ENCODE measurements around the gene HLA-DPB1.

DNA sequence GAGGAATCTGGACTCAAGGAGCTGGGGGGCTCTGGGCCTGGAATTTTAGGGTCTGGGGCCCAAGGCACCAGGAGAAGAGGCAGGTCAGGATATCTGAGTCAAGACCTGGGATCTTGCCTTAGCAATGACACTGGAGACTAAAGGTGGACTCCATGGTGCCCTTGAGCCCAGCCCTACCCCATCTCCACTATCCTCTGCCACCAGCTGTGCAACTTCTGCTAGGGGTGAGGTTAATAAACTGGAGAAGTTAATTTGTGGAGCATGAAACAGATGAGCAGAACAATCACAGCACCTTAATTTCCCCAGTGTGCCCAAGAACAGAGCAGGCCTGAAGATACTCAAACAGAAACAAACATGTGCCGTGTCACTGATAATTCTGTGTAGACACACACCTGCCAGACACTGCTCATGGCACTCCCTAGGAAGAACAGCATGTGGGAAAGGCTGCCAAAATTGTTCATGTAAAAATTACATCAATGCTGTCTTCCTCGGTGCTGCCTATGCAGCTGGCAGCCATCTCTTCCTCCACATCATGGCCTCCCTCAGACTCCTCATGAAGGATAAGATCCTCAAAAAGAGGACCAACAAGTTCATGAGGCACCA, 3.2 kb downstream of the HLA-DPB1 start:
- TF ChIP-seq, protein P1, sequence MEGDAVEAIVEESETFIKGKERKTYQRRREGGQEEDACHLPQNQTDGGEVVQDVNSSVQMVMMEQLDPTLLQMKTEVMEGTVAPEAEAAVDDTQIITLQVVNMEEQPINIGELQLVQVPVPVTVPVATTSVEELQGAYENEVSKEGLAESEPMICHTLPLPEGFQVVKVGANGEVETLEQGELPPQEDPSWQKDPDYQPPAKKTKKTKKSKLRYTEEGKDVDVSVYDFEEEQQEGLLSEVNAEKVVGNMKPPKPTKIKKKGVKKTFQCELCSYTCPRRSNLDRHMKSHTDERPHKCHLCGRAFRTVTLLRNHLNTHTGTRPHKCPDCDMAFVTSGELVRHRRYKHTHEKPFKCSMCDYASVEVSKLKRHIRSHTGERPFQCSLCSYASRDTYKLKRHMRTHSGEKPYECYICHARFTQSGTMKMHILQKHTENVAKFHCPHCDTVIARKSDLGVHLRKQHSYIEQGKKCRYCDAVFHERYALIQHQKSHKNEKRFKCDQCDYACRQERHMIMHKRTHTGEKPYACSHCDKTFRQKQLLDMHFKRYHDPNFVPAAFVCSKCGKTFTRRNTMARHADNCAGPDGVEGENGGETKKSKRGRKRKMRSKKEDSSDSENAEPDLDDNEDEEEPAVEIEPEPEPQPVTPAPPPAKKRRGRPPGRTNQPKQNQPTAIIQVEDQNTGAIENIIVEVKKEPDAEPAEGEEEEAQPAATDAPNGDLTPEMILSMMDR (IDR thresholded peaks at IDR 0.05): no peak
- no peak for TF ChIP-seq POLR2A (IDR thresholded peaks at IDR 0.05)
